GM18867 (cell line): ENCODE measurements around the gene P2RX1.
"Not testable (repeated sequence)": the region's sequence is repeated elsewhere in the genome, so short reads cannot be mapped to it uniquely, and the experiment has no call there.

Source experiments
- ATAC-seq: cut with Tn5 transposase; IDR thresholded peaks from one replicate; pipeline ENCODE4 v1.9.1; 2021; ENCODE audit warnings: mild to moderate bottlenecking, moderate library complexity; ENCODE audit not compliant: unreplicated experiment

The P2RX1 gene

DNA sequence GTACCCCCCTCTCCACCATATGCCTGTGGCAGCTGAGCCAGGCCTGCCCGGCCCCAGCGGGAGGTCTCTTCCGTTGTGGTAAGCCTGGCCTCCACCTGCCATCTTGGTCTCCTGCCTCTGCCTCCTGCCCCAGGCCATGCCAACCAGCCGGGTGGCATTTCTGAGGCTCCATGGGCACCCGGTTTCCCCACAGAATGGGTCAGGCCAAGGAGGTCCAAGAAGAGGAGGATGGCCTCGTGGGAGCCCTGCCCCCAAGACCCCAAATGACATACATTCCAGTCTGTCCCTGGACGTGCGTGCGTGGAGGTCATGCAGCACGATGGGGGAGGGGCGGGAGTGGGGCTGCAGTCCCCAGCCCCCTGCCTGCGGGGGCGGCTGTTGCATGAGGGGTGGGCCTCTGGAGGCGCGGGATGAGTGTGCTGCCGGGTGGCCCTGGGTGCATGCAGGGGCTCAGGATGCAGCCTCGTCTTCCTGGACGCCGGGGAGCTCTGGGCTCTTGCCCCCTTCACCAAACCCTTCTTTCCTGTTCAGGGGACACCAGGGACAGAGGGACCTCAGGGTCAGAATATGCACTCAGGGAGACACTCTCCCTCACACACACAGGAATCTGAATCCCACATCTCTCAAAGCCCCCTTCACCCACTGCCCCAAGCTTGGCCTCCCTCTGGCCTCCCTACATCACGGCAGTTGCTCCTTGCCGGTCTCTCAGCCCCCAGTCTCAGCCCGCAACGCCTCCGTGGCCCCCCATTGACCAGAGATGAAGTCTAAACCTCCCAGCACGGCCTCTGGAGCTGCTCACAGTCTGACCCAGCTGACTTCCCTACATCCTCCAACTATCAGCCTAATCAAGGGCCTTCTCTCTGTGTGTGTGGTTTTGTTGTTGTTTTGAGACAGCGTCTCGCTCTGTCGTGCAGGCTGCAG, 54.2 kb downstream of the P2RX1 start:
- no peak for ATAC-seq

DNA sequence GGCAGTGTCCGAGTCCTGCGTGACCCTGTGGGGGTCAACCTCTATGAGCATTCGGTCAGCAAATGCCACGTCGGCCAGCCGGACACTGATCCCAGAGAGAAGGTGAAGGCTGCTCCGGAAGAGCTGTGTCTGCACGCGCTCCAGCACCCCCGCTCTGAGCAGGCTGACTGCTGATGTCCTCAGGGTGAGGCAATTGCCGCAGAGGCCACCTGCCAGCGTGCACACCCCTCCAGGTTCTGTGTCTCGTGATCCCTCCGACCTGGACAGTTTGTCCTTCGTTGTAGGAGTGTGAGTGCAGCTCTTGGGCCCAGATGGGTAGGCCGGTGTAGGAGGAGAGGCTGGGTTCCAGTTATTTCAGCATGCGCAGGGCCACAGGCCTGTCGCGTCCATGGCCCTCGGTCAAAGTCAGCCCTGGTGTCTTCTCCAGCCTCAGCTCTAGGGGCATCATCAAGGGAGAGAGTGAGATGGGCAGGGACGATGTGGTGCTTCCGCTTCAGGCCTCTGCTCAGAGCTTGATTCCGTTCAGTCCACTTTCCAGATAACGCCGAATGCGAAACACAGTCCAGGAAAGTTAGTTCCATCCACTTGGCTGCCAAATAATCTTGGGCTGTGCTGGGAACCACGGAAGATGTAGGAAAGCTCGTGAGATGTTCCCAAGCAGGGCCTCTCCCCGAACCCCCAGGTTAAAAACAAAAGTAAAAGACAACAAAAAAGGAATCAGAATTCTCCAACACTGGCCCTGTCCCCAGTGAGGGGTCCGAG, 55.1 kb downstream of the P2RX1 start:
- no peak for ATAC-seq

DNA sequence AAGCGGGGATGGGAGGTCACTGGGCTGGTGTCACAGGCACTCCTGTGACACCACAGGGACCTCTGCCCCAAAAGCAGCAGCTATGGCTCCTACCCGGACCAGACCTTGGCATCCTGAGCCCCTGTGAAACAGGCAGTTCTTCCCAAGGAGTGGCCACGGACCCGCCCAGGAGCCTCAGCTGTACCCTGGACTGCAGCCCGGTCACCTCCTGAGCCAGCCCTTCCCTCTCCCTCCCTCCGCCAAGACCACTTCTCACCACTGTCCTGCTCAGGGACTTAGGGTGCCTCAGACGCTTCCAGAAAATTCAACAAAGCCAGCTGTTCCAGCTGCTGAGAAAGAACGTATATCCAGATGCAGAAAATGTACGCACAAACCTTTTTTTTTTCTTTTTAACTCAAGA, 56.3 kb downstream of the P2RX1 start:
- ATAC-seq, result no peak

DNA sequence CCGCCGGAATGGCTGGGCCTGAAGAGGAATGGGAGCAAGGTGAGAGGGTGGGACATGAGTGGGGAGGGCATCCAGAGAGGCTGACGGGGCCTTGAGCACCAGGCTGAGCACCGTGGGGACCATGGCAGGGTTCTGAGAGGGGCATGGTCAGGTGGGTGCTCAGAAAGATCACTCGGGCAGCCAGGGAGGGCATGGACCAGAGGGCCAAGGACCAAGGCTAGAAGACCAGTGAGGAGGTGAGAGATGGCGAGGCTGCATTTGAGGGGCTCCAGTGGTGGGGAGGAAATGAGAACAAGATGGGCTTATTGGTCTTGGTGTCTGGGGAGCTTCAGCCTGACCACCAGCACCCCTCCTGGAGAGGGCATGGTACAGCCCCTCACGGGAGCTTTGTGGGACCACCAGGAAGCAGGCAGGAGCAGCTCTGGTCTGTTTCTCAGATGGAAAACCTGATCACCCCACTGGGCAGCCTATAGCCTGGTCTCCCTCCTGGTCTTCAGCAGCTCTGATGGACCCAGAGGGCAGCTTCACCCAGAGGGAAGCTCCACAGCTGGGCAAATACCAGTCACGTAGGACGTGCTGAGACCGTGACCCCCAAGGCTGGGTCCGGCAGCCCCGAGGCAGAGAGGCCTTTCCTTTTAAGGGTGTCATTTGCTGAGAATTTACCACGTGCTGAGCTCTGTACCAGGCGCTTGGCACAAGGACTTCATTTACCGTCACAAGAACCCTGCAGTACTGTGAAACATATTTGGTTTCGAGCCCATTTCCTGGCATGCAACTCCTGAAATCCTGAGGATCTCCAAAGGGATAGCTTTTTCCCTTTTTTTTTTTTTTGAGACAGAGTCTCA, 58.8 kb downstream of the P2RX1 start:
- no peak for ATAC-seq

DNA sequence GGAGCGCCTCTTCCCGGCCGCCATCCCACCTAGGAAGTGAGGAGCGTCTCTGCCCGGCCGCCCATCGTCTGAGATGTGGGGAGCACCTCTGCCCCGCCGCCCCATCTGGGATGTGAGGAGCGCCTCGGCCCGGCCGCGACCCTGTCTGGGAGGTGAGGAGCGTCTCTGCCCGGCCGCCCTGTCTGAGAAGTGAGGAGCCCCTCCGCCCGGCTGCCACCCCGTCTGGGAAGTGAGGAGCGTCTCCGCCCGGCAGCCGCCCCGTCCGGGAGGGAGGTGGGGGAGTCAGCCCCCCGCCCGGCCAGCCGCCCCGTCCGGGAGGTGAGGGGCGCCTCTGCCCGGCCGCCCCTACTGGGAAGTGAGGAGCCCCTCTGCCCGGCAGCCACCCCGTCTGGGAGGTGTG, 62.1 kb downstream of the P2RX1 start:
- ATAC-seq, result not testable (repeated sequence)

DNA sequence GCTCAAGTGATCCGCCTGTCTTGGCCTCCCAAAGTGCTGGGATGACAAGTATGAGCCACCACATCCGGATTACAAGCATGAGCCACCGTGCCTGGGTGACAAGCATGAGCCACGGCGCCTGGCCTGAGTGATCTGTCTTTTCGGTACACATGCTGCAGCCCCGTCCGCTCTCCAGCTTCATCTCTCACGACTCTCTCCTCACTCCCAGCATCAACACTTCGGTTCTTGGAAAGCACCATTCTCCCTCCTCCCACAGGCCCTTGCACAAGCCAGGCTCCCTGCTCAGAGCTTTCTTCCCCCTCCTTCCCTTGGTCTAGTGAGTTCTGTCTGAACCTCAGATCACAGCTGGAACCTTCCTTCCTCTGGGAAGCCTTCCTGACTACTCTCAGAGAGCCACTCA, 63.7 kb downstream of the P2RX1 start:
- ATAC-seq, result no peak

DNA sequence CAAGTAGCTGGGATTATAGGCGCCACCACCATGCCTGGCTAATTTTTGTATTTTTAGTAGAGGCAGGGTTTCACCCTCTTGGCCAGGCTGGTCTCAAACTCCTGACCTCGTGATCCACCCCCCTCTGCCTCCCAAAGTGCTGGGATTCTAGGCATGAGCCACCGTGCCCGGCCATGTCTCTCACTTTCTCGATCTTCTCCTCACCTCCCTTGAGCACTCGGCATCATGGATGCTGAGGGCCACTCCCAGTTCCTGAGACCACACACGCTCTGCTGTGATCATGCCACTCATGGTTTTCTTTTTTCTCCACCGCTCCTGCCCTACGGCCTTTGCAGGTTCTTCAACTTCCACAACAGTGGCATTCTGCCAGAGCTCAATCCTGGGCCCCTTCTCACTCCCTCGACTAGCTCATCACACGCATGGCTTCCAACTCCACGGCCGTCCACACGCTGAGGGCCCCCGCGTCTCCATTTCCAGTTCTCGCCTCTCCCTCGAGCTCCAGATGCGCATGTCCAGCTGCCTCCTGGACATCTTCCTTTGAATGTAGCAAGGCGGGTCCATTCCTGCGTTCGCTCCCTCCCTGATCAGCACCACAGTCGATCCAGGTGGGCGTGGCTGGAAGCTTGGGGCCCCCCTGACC, 64.7 kb downstream of the P2RX1 start:
- no peak for ATAC-seq

DNA sequence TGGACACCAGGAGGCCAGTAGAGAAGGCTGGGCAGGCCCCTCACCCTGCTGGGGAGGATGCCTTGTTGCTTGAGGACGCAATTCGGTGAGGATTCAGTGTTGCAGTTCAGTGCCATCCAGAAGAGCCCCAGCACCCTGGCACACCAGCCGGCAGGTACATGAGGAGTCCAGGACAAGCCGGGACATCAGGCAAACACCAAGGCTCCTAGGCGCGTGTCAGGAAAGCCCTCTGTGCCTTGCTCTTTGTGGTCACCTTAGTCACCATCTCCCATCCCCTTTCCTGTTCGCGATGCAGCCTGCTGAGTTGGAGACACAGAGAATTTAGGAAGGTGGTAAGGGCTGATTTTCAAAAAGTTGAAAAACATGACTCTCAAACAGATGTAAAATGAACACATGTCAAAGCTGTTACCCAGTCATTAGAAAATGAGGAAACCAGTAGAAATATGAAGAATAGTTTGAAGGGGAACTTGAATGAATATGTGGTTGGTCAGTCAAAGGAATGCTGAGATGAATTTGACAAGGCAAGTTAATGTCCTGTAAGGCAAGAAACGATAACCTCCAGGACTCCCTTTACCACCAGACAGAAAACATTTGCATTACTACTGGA, 67.9 kb downstream of the P2RX1 start:
- ATAC-seq, result no peak

DNA sequence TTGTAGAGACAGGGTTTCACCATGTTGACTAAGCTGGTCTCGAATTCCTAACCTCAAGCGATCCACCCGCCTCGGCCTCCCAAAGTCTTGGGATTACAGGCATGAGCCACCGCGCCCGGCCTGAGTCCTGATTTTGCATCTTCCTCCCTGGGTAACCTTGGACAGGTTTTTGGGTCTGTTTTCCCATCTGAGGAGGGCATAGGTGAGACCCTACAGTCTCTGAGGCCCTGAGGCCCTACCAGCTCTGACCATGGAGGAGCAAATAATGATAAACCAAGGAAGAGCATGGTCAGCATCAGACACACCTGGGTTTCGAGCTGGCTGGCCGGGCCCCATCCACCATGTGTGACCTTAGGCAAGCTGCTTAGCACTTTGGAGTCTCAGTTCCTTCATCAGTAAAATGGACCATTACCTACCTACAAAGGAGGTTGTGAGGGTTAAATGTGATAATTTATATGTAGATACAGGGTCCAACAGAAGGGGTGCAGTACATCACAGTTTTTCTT, 69.0 kb downstream of the P2RX1 start:
- no peak for ATAC-seq
